Effector memory CD4-positive, alpha-beta T cell (primary cell): ENCODE data around the gene AR.

Source experiments
- DNase-seq, 3 donors: peaks; one replicate each; pipeline ENCODE4 v3.0.0-alpha.2; 2020
- H3K27ac ChIP-seq: 2 replicates; pipeline ENCODE4 v1.7.0; 2013; ENCODE audit warnings: mild to moderate bottlenecking, low read length, moderate library complexity; ENCODE audit not compliant: insufficient read depth, poor library complexity, severe bottlenecking
- H3K27me3 ChIP-seq: replicated peaks from 2 replicates; pipeline ENCODE4 v1.7.0; 2013; ENCODE audit warnings: mild to moderate bottlenecking, low read length; ENCODE audit not compliant: insufficient read depth, control insufficient read depth, poor library complexity, severe bottlenecking
- H3K36me3 ChIP-seq: 2 replicates; pipeline ENCODE4 v1.7.0; 2013; ENCODE audit warnings: mild to moderate bottlenecking, low read length, moderate library complexity; ENCODE audit not compliant: control insufficient read depth, insufficient read depth
- H3K4me1 ChIP-seq: 2 replicates; pipeline ENCODE4 v1.7.0; 2013; ENCODE audit warnings: low read length, mild to moderate bottlenecking; ENCODE audit not compliant: control insufficient read depth, insufficient read depth, poor library complexity, severe bottlenecking
- H3K4me3 ChIP-seq: 2 replicates; pipeline ENCODE4 v1.7.0; 2013; ENCODE audit warnings: low read length, low read depth, mild to moderate bottlenecking; ENCODE audit not compliant: insufficient read depth, poor library complexity, severe bottlenecking
- H3K9me3 ChIP-seq: 2 replicates; pipeline ENCODE4 v1.7.0; 2013; ENCODE audit warnings: mild to moderate bottlenecking, low read length, moderate library complexity; ENCODE audit not compliant: control insufficient read depth

The AR gene

DNA sequence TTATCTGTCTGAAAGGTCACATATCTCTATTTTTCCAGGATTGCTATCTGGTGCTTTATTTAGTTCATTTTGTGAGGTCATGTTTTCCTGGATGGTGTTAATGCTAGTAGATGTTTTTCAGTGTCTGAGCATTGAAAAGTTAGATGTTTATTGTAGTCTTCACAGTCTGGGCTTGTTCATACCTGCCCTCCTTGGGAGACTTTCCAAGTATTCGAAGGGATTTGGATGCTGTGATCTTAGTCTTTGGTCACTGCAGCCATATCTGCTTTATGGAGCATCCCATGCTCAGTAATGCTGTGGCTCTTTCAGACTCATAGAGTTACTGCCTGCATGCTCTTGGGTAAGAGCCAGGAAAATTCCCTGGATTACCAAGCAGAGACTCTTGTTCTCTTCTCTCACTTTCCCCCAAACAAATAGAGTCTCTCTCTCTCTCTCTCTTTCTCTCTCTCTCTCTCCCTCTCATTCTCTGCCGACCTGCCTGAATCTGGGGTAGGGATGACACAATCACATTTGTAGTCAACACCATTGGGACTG is 130.0 kb downstream of the AR start:
- no peak overlapping the region for H3K4me3 ChIP-seq
- no peaks in the 10 kb centered on the region for H3K27me3 ChIP-seq
- no peak for DNase-seq
- no peaks in the 10 kb centered on the region for H3K9me3 ChIP-seq
- H3K27ac ChIP-seq, result no peak overlapping the region
- H3K4me1 ChIP-seq, result no peaks in the 10 kb centered on the region
- H3K36me3 ChIP-seq, result no peaks in the 10 kb centered on the region

DNA sequence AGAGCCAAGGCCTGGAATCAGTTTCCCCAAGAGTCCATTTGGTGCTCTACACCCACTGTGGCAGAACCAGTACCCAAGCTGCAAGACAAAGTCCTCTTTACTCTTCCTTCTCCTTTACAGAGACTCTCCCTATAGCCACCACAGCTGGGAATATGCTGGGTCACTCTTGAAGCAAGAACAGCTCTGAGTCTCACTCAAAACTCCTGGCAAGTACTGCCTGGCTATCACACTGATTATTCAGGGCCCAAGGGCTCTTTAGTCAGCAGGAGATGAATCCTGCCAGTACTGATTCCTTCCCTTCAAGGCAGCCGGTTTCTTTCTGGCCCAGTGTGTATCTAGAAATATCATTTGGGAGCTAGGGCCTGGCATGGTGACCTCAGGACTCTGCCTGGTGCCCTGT is 130.9 kb downstream of the AR start:
- H3K27ac ChIP-seq, result no peak overlapping the region
- H3K27me3 ChIP-seq, result no peaks in the 10 kb centered on the region
- no peak for DNase-seq
- no peak overlapping the region for H3K4me3 ChIP-seq
- no peaks in the 10 kb centered on the region for H3K36me3 ChIP-seq
- no peaks in the 10 kb centered on the region for H3K9me3 ChIP-seq
- H3K4me1 ChIP-seq, result no peaks in the 10 kb centered on the region

GRCh38 chrX:67684136-67684535 is 140.3 kb downstream of the AR start:
- H3K4me3 ChIP-seq, result no peak overlapping the region
- no peak for DNase-seq
- H3K4me1 ChIP-seq, result no peaks in the 10 kb centered on the region
- H3K27ac ChIP-seq, result no peak overlapping the region
- H3K27me3 ChIP-seq, result no peaks in the 10 kb centered on the region
- H3K9me3 ChIP-seq, result no peaks in the 10 kb centered on the region
- no peaks in the 10 kb centered on the region for H3K36me3 ChIP-seq

DNA sequence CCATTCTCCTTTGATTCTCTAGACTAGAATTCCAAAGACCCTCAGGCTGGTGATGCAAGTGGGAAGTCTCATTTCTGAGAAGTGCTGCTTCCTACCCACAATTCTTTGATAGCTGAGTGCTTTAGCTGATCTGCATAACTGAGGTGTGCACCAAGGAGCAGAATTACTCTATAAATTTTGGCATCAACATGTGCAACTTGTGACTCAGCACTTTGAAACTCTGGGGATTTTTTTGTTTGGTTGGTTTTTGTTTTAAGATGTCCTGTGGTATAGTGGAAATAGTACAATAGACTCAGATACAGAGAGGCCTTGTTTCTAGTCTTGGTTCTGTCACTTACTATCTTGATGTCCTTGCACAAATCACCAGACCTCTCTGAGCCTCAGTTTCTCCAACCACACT is 148.4 kb downstream of the AR start:
- Histone ChIP-seq H3K27ac (no peak overlapping the region), H3K4me1 (no peaks in the 10 kb centered on the region), H3K4me3 (no peak overlapping the region), H3K9me3 (no peaks in the 10 kb centered on the region), H3K27me3 (no peaks in the 10 kb centered on the region), H3K36me3 (no peaks in the 10 kb centered on the region)
- DNase-seq, result no peak

DNA sequence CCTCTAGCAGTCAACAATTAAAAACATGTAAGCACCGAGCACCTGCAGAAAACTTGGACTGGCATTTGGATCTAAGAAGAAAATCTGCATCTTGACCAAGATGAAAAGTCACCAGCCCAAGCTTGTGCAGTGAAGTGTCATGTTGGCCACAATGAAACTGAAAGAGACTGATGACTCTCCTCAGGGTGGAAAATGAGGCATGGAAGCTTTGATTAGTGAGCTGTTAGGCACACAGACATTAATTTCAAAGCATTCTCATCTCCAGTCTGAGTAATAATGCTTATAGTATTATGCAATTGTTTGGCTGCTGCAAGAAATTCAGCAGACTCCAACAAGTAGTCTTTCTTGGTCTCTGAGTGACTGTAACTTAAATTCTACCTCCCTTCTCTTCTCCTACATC is 150.1 kb downstream of the AR start:
- Histone ChIP-seq H3K27me3 (no peaks in the 10 kb centered on the region), H3K27ac (no peak overlapping the region), H3K4me1 (no peaks in the 10 kb centered on the region), H3K36me3 (no peaks in the 10 kb centered on the region), H3K4me3 (no peak overlapping the region), H3K9me3 (no peaks in the 10 kb centered on the region)
- DNase-seq, result no peak

GRCh38 chrX:67697452-67697851 is 153.6 kb downstream of the AR start:
- no peaks in the 10 kb centered on the region for H3K27me3 ChIP-seq
- no peaks in the 10 kb centered on the region for H3K36me3 ChIP-seq
- DNase-seq, result no peak
- no peak overlapping the region for H3K27ac ChIP-seq
- H3K4me3 ChIP-seq, result no peak overlapping the region
- no peaks in the 10 kb centered on the region for H3K9me3 ChIP-seq
- H3K4me1 ChIP-seq, result no peaks in the 10 kb centered on the region

DNA sequence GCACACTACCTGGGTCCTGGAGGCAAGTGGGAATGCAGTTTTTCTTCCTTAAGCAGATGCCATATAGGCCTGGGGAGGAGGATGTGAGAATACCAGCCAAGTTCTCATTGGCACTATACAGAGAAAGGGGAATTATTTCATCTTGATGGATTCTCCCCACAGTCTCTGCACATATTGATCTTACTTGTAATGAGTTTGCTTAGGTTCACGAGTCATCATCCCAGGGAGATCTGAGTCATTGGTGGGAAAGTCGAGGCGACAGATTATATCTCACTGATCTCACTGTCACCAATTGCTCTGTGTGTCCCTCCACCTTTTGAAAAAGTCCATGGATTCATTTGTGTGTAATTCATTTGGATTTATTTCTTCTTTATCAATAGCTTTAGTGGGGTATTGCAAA is 156.8 kb downstream of the AR start:
- Histone ChIP-seq H3K9me3 (no peaks in the 10 kb centered on the region), H3K36me3 (no peaks in the 10 kb centered on the region), H3K27me3 (no peaks in the 10 kb centered on the region), H3K4me1 (no peaks in the 10 kb centered on the region), H3K4me3 (no peak overlapping the region), H3K27ac (no peak overlapping the region)
- DNase-seq, result no peak

GRCh38 chrX:67714004-67714403 is 170.2 kb downstream of the AR start:
- H3K4me3 ChIP-seq, result no peak overlapping the region
- H3K36me3 ChIP-seq, result no peaks in the 10 kb centered on the region
- DNase-seq, result no peak
- no peaks in the 10 kb centered on the region for H3K9me3 ChIP-seq
- H3K27me3 ChIP-seq, result no peaks in the 10 kb centered on the region
- no peaks in the 10 kb centered on the region for H3K4me1 ChIP-seq
- H3K27ac ChIP-seq, result no peak overlapping the region

- no peaks in the 10 kb centered on the region for H3K36me3 ChIP-seq
- no peaks in the 10 kb centered on the region for H3K4me1 ChIP-seq
- no peaks in the 10 kb centered on the region for H3K9me3 ChIP-seq
- no peak for DNase-seq
- no peak overlapping the region for H3K4me3 ChIP-seq
- H3K27me3 ChIP-seq, result no peaks in the 10 kb centered on the region
- no peak overlapping the region for H3K27ac ChIP-seq
These were observed 173.8 kb downstream of the AR start for GRCh38 chrX:67717571-67717970.

DNA sequence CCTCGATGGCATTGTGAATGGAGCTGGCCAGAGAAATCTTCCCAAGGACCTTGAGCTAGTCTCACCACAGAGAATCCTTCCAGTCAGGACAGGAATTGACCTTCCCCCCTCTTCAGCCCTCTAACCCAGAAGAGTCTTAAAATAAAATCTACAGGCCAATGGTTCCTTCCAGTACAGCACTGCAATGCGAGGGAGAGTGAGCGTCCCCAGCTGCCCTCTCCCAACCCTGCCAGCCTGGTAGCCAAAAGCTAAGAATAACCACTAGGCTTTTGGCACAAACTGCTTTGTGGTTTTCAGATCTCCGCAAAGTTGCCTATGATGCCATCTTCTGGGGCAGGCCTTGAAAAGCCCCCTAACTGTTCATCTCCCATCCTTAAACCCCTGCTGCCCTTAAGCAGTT is 175.1 kb downstream of the AR start:
- H3K9me3 ChIP-seq, result no peaks in the 10 kb centered on the region
- H3K36me3 ChIP-seq, result no peaks in the 10 kb centered on the region
- H3K4me3 ChIP-seq, result no peak overlapping the region
- no peak for DNase-seq
- H3K4me1 ChIP-seq, result no peaks in the 10 kb centered on the region
- H3K27me3 ChIP-seq, result no peaks in the 10 kb centered on the region
- H3K27ac ChIP-seq, result no peak overlapping the region

DNA sequence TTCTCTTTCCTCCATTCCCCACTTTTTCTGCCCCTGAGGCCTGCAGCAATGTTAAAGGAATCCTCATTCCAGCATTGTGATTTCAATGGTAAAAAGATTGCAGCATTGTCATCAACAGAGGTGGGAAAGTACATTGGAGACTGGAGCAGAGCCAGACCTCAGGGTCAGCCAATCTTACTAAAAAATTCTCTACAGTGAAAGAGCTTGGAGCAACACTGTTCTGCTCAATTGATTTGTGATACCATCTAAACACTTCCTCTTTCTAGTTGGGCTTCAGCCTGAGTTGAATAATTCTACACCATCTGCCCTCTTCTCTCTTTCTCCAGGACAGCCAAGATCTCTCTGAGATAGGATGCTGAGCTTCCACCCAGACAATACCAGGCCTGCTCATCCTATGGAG is 176.5 kb downstream of the AR start:
- Histone ChIP-seq H3K27me3 (no peaks in the 10 kb centered on the region), H3K9me3 (no peaks in the 10 kb centered on the region), H3K4me1 (no peaks in the 10 kb centered on the region), H3K27ac (no peak overlapping the region), H3K36me3 (no peaks in the 10 kb centered on the region), H3K4me3 (no peak overlapping the region)
- no peak for DNase-seq
